NCI-H510A (cell line): ENCODE results near the gene PDGFC.
"Not testable (repeated sequence)": the region's sequence is repeated elsewhere in the genome, so short reads cannot be mapped to it uniquely, and the experiment has no call there.

Experiments used
- DNase-seq: peaks from one replicate; lab custom pipeline; 2025; lab: John Stamatoyannopoulos, UW

PDGFC gene

DNA sequence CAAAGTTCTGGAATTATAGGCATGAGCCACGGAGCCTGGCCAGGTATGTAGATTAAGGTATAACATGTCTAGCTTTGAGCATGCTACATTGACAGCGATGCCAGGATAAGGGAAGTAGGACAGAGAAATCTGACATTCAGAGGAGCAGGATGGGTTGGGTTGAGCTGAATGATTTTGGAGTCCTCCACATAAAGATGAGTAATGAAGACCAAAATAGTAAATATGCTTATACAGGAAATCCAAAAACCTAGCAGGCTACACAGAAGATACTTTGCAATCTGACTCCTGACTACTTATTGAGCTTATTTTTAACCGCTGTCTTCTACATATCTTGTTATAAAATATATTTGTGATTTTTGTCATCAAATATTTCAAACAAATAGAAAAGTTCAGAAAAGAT is 69.7 kb downstream of the PDGFC start:
- no peak for DNase-seq

GRCh38 chr4:156898373-156899117 is 73.1 kb downstream of the PDGFC start:
- DNase-seq, result no peak

DNA sequence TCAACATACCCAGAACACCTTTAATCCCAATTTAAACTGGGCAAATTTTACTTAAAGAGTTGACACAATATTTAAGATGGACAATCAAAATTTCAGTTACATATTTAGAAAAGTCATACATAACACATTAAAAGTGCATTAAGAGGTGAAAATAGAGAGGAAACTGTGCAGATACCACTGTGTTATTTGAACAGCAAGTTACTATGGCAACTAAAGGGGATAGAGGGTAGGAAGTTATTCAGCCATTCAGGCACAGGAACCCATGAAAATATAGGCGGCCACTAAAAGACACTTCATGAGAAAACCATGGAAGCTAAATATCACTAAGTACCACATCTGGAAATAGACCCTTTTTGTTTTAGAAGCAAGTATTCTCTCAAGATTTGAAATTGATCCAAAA is 75.1 kb downstream of the PDGFC start:
- no peak for DNase-seq

- no peak for DNase-seq
Measured at GRCh38 chr4:156894234-156894633, 77.4 kb downstream of the PDGFC start.

DNA sequence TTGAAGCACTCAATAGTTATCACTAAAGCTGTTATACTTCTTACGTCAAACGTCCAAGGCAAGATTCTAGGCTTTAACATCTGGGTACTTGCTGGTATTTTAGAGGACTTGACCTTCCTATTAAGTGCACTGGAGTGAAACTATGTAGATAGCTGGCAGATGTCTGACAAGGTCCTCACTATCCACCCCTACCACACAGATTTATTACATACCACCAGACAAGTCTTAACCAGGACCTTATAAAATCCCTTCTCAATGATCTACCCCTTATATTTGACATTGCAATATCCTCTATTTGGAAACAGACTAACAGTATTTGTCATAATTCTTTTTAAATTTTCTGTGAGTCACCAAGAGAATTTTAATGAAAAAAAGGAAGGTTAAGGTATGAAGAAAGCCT is 78.8 kb downstream of the PDGFC start:
- no peak for DNase-seq

GRCh38 chr4:156889616-156890594 is 81.7 kb downstream of the PDGFC start:
- no peak for DNase-seq

DNA sequence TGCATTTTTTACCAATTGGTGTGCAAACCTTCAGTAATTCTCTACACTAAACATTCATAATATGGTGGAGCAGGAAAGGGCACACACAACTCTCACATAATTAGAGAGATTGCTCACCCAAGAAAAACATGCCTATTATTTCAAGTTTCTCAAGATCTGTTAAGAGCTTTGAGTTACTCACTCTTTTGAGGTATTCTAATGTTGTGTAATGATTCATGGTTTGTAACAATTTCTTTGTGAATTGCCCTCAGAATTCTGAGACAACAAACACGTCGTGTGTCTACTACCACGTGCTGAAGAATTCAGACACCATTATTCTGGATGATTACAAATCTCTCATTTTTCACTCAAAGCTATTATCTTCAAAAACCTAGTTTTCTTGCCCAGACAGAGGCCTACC is 82.8 kb downstream of the PDGFC start:
- no peak for DNase-seq

DNA sequence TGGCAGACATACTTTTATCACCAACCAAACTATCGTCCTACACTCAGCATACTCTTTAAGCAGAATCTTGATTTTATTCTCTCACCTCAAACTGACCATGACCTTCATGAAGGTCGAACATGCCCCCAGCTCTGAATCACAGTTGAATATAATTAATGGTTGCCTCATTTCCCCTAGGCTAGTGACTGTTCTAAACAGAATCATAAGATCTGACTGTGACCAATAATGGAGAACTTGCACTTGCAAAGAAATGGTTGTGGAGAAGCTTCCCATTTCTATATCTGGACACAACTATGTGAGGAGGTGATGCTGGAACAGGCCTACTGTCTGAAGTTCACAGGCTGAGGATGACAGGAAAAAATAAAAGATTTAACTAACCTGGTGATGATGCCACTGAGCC is 85.1 kb downstream of the PDGFC start:
- DNase-seq, result no peak

- DNase-seq, result no peak
Measured at GRCh38 chr4:156885374-156885773, 86.2 kb downstream of the PDGFC start.

- DNase-seq, result no peak
Measured at GRCh38 chr4:156884183-156884582, 87.4 kb downstream of the PDGFC start.

DNA sequence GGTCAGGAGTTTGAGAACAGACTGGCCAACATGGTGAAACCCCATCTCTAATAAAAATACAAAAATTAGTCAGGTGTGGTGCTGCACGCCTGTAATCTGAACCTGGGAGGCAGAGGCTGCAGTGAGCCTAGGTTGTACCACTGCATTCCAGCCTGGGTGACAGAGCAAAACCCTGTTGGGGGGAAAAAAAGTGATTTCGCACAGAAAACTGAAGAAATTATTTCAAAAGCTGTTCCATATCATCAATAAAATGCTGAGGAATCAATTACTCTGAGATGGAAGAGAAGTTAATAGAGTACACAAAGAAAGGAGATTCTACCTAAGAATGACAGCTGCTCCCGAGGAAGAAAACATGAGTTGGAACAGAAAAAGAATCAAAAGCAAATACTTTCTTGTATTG is 95.9 kb downstream of the PDGFC start:
- no peak for DNase-seq

DNA sequence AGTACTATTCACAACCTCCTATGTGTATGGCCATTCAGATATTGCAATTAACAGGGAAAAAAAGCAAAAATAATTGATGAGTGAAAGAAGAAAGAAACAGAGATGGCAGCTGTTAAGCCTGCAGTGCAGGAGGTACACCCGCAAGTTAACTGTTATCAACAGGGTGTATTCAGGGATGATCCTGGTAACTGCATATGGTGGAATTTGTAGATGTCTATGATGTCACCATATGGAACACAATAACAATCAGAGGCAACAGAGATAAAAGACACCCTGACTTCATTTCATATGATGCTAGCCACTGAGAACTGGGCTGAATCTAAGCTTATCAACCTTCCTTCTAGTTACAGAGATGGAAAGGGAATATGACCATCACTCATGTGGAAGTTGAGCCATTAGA is 96.5 kb downstream of the PDGFC start:
- DNase-seq, result no peak

GRCh38 chr4:156873799-156874198 is 97.8 kb downstream of the PDGFC start:
- DNase-seq, result no peak

GRCh38 chr4:156870861-156871260 is 100.7 kb downstream of the PDGFC start:
- no peak for DNase-seq

- no peak for DNase-seq
Measured at GRCh38 chr4:156870131-156870530, 101.5 kb downstream of the PDGFC start.

- DNase-seq, result not testable (repeated sequence)
Measured at GRCh38 chr4:156866088-156866487, 105.5 kb downstream of the PDGFC start.

DNA sequence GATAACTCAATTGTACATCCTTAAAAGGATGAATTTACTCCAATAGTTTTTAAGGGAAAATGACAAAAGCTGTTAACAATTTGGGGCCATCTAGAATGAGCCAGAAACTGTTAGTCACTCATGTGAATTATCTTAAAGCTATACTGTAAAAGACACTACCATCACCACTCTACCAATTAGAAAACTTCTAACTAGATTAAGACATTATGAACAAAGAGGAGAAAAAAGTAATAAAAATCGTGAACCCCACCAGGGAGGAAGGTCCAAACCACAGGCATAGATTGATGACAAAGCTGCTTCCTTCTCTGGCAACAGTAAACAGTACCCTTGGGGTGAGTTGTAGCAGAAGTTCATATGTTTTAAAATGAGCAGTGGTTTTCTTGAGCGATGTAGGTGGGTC is 106.1 kb downstream of the PDGFC start:
- no peak for DNase-seq

DNA sequence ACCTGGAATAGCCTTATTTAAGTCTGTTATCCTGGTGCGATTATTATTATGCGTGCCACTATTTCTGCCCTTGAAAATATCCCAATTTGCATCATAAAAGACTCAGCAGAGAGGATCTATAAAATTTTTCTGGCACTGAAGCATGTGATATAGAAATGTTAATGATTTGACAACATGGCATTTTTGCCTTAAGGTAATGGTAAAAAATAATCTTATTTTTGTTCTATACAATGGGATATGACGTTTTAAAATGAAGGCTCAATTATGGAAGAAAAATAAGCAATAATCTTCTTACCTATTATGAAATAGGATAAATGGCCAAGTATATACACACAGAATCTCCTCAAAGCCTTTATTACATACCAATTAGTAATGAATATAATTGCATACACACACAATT is 113.5 kb downstream of the PDGFC start:
- no peak for DNase-seq

DNA sequence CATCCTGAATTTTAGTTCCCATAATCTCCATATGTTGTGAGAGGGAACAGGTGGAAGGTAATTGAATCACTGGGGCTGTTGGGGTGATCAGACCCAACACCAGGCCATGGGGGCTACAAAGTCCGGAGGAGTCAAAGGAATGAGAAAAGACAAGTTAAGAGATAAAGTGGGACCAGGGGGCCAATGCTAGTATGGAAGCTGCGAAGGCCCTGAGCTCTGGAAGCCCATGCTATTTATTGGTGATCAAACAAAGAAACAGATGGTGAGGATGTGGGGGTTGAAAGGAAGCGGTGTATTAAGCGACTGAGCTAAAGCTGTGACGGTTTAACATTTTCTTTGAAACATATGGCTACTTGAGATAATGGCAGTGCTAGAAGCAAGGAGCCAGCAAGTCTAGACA is 132.8 kb downstream of the PDGFC start:
- DNase-seq, result no peak

DNA sequence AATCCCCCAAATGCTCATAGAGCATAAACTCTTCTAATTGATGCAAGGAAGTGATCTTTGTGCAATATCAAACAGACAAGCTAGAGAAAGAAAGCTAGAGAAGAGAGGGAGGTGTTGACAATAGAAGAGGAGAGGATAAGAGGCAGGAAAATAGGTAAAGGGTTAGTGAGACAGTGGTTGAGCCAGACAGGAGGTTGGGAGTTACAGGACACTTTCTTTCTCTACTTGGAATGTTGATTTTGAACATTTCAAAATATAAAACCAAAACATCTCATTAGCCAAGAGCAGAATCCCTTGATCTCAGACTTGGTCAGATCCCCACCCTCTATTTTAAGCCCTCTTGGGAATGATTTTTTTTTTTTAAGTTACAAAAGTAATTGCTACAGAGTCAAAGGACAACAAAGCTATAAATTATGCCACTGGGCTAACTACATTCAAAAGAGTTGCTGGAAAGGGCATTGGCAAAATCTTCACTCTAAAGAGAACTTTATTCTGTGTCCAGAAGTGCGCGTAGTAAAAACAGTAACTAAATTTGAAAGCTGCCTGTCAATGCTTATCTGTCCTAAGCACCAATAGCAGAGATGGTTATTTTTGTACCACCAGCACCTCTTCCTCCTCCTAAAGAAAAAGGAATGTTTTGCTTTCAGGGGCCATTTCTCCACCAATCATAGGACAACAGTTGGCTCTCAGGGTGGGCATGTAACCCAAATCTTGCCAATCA is 133.8 kb downstream of the PDGFC start:
- DNase-seq, result no peak

DNA sequence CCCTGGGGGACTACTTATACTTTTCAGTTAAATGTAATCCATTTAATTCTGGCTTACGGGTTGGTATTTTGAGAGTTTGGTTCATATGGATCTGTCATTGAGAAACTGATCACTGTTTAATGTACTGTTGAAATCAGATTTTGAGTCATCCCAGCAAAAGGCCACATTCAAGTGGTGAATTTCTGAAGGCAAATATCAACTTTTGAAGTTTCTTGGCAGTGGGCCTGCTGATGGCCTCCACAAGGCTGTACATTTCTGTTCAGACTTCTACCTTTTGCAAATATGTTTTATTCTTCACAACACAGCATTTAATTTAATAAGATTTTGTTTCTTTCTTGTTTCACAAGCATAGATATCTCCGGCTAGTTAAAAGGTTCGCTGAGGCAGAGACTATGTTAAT is 138.7 kb downstream of the PDGFC start:
- DNase-seq, result no peak

DNA sequence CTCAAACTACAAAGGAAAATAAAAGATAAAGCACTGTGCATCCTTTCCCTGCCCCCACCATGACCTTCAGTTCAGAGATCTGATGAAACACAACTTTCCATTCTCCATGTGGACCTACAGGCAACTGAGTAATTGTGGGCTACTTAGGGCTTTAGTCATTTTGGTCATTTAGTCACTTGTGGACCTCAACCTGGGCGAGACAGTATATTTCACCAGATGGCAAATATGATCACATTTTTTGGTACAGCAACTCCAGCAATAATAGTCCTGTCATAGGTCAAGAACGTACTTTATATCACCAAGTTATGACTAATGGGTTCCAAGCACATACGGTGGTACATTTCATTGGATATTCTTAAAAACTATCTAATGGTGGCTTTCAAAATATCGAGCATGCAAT is 141.2 kb downstream of the PDGFC start:
- DNase-seq, result no peak
